ENCODE results near the gene TSSK1B.
"Not testable (repeated sequence)": the region's sequence is repeated elsewhere in the genome, so short reads cannot be mapped to it uniquely, and the experiment has no call there.

TSSK1B gene

GRCh38 chr5:113434889-113435288, at the start of gene TSSK1B:
TSS of gene TSSK1B (minus strand) at chr5:113434989. CDS start at chr5:113434839, 150 bp downstream.
- DNase-seq, result no peak

- DNase-seq, result no peak
Measured at GRCh38 chr5:113480243-113480642, 45.5 kb upstream of the TSSK1B start.

- no peak for DNase-seq
Measured at GRCh38 chr5:113478691-113479090, 43.9 kb upstream of the TSSK1B start.

GRCh38 chr5:113474100-113474728, 39.4 kb upstream of the TSSK1B start:
- DNase-seq, result no peak

- DNase-seq, result no peak
Measured at GRCh38 chr5:113463032-113463431, 28.2 kb upstream of the TSSK1B start.

GRCh38 chr5:113457106-113457505, 22.3 kb upstream of the TSSK1B start:
- not testable (repeated sequence) for DNase-seq

GRCh38 chr5:113452941-113453340, 18.2 kb upstream of the TSSK1B start:
- DNase-seq, result no peak

GRCh38 chr5:113451797-113452196, 17.0 kb upstream of the TSSK1B start:
- no peak for DNase-seq

GRCh38 chr5:113450929-113451328, 16.1 kb upstream of the TSSK1B start:
- DNase-seq, result no peak

GRCh38 chr5:113450462-113450861, 15.7 kb upstream of the TSSK1B start:
- no peak for DNase-seq

GRCh38 chr5:113448252-113448651, 13.5 kb upstream of the TSSK1B start:
- no peak for DNase-seq

- DNase-seq, result no peak
Measured at GRCh38 chr5:113447498-113448050, 12.8 kb upstream of the TSSK1B start.

- no peak for DNase-seq
Measured at GRCh38 chr5:113446358-113446927, 11.7 kb upstream of the TSSK1B start.

GRCh38 chr5:113437111-113437510, 2.3 kb upstream of the TSSK1B start:
- DNase-seq, result no peak

GRCh38 chr5:113435575-113435974, 786 bp upstream of the TSSK1B start:
- DNase-seq, result no peak

GRCh38 chr5:113433862-113434612, 752 bp downstream of the TSSK1B start:
- DNase-seq, result no peak

- no peak for DNase-seq
Measured at GRCh38 chr5:113433071-113433470, 1.7 kb downstream of the TSSK1B start.

GRCh38 chr5:113427871-113428574, 6.8 kb downstream of the TSSK1B start:
- no peak for DNase-seq

- DNase-seq, result no peak
Measured at GRCh38 chr5:113425909-113426308, 8.9 kb downstream of the TSSK1B start.

GRCh38 chr5:113421693-113422092, 13.1 kb downstream of the TSSK1B start:
- DNase-seq, result no peak

- DNase-seq, result no peak
Measured at GRCh38 chr5:113405530-113405929, 29.3 kb downstream of the TSSK1B start.

- DNase-seq, result no peak
Measured at GRCh38 chr5:113404269-113404668, 30.5 kb downstream of the TSSK1B start.

GRCh38 chr5:113397986-113398385, 36.8 kb downstream of the TSSK1B start:
- DNase-seq, result not testable (repeated sequence)
